ENCODE measurements around the gene ERCC8. TPM values are rescaled to one million over a fixed set of nuclear protein-coding genes. Genes with fewer than 3 reads are reported as not detected.

ERCC8 gene
- total and polyA plus RNA-seq, 9 of the 15 experiments (the other 6 are each of a cell fraction or from before 2014, with no cell fraction given): 10.1 to 41.8 (median 24.4) TPM

DNA sequence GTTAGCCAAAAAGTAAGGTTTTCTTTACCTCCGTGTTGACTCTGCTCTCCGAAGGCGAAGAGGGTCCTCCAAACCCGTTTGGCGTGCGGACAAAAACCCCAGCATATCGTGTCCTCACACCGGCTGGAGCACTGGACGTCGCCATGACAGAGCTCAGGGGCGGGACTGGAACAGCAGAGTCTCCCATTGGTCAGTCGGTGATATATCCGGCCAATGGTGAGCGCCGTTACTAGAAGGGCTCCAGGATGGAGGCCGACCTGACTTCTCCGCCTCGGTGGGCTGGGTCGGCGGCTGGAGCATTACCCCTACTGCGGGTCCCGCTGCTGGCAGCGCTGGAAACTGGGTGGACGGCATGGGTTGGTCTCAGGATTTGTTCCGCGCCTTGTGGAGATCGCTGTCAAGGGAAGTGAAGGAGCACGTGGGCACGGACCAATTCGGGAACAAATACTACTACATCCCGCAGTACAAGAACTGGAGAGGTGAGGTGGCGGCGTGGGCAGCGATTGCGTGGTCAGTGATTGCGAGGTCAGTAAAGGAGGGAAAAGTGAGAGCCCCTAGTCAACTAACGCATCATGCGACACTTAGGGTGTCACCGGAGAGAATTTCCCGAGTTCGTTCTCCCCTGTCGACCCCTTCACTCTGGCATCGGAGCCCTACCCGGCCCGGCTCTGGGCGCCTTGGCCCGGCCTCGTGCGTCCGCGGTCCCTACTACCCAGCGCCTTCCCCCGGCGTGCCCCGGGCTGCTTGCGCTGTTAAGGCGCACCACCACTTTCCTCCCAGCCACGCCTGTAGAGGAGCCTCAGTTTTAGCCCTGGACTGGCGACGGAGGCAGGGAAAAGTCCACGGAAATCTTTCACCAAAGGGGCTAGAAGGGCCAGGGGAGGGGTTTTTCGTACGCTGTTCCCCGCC, at the start of gene ERCC8, which contains the start of gene NDUFAF2 (continued):
- TF ChIP-seq, protein P1, sequence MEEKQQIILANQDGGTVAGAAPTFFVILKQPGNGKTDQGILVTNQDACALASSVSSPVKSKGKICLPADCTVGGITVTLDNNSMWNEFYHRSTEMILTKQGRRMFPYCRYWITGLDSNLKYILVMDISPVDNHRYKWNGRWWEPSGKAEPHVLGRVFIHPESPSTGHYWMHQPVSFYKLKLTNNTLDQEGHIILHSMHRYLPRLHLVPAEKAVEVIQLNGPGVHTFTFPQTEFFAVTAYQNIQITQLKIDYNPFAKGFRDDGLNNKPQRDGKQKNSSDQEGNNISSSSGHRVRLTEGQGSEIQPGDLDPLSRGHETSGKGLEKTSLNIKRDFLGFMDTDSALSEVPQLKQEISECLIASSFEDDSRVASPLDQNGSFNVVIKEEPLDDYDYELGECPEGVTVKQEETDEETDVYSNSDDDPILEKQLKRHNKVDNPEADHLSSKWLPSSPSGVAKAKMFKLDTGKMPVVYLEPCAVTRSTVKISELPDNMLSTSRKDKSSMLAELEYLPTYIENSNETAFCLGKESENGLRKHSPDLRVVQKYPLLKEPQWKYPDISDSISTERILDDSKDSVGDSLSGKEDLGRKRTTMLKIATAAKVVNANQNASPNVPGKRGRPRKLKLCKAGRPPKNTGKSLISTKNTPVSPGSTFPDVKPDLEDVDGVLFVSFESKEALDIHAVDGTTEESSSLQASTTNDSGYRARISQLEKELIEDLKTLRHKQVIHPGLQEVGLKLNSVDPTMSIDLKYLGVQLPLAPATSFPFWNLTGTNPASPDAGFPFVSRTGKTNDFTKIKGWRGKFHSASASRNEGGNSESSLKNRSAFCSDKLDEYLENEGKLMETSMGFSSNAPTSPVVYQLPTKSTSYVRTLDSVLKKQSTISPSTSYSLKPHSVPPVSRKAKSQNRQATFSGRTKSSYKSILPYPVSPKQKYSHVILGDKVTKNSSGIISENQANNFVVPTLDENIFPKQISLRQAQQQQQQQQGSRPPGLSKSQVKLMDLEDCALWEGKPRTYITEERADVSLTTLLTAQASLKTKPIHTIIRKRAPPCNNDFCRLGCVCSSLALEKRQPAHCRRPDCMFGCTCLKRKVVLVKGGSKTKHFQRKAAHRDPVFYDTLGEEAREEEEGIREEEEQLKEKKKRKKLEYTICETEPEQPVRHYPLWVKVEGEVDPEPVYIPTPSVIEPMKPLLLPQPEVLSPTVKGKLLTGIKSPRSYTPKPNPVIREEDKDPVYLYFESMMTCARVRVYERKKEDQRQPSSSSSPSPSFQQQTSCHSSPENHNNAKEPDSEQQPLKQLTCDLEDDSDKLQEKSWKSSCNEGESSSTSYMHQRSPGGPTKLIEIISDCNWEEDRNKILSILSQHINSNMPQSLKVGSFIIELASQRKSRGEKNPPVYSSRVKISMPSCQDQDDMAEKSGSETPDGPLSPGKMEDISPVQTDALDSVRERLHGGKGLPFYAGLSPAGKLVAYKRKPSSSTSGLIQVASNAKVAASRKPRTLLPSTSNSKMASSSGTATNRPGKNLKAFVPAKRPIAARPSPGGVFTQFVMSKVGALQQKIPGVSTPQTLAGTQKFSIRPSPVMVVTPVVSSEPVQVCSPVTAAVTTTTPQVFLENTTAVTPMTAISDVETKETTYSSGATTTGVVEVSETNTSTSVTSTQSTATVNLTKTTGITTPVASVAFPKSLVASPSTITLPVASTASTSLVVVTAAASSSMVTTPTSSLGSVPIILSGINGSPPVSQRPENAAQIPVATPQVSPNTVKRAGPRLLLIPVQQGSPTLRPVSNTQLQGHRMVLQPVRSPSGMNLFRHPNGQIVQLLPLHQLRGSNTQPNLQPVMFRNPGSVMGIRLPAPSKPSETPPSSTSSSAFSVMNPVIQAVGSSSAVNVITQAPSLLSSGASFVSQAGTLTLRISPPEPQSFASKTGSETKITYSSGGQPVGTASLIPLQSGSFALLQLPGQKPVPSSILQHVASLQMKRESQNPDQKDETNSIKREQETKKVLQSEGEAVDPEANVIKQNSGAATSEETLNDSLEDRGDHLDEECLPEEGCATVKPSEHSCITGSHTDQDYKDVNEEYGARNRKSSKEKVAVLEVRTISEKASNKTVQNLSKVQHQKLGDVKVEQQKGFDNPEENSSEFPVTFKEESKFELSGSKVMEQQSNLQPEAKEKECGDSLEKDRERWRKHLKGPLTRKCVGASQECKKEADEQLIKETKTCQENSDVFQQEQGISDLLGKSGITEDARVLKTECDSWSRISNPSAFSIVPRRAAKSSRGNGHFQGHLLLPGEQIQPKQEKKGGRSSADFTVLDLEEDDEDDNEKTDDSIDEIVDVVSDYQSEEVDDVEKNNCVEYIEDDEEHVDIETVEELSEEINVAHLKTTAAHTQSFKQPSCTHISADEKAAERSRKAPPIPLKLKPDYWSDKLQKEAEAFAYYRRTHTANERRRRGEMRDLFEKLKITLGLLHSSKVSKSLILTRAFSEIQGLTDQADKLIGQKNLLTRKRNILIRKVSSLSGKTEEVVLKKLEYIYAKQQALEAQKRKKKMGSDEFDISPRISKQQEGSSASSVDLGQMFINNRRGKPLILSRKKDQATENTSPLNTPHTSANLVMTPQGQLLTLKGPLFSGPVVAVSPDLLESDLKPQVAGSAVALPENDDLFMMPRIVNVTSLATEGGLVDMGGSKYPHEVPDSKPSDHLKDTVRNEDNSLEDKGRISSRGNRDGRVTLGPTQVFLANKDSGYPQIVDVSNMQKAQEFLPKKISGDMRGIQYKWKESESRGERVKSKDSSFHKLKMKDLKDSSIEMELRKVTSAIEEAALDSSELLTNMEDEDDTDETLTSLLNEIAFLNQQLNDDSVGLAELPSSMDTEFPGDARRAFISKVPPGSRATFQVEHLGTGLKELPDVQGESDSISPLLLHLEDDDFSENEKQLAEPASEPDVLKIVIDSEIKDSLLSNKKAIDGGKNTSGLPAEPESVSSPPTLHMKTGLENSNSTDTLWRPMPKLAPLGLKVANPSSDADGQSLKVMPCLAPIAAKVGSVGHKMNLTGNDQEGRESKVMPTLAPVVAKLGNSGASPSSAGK (IDR thresholded peaks at IDR 0.05): peak; percentile 96
- TF ChIP-seq, protein P2, sequence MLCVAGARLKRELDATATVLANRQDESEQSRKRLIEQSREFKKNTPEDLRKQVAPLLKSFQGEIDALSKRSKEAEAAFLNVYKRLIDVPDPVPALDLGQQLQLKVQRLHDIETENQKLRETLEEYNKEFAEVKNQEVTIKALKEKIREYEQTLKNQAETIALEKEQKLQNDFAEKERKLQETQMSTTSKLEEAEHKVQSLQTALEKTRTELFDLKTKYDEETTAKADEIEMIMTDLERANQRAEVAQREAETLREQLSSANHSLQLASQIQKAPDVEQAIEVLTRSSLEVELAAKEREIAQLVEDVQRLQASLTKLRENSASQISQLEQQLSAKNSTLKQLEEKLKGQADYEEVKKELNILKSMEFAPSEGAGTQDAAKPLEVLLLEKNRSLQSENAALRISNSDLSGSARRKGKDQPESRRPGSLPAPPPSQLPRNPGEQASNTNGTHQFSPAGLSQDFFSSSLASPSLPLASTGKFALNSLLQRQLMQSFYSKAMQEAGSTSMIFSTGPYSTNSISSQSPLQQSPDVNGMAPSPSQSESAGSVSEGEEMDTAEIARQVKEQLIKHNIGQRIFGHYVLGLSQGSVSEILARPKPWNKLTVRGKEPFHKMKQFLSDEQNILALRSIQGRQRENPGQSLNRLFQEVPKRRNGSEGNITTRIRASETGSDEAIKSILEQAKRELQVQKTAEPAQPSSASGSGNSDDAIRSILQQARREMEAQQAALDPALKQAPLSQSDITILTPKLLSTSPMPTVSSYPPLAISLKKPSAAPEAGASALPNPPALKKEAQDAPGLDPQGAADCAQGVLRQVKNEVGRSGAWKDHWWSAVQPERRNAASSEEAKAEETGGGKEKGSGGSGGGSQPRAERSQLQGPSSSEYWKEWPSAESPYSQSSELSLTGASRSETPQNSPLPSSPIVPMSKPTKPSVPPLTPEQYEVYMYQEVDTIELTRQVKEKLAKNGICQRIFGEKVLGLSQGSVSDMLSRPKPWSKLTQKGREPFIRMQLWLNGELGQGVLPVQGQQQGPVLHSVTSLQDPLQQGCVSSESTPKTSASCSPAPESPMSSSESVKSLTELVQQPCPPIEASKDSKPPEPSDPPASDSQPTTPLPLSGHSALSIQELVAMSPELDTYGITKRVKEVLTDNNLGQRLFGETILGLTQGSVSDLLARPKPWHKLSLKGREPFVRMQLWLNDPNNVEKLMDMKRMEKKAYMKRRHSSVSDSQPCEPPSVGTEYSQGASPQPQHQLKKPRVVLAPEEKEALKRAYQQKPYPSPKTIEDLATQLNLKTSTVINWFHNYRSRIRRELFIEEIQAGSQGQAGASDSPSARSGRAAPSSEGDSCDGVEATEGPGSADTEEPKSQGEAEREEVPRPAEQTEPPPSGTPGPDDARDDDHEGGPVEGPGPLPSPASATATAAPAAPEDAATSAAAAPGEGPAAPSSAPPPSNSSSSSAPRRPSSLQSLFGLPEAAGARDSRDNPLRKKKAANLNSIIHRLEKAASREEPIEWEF (CRISPR knock-in tag; IDR thresholded peaks at IDR 0.05): no peak
- TF ChIP-seq ELF4 (CRISPR knock-in tag; IDR thresholded peaks at IDR 0.05): no peak
- no peak for TF ChIP-seq HMBOX1 (IDR thresholded peaks at IDR 0.05)
- TF ChIP-seq ARID1B (IDR thresholded peaks at IDR 0.05): no peak
- no peak for TF ChIP-seq ZNF79 (CRISPR knock-in tag; IDR thresholded peaks at IDR 0.05; ENCODE audit: low read depth)
- TF ChIP-seq NR2F6 (CRISPR knock-in tag; IDR thresholded peaks at IDR 0.05): no peak

Measured in K562 (cell line).